GM18867 (cell line): ENCODE measurements around the gene TBC1D22A.

Source experiments
- ATAC-seq: cut with Tn5 transposase; IDR thresholded peaks from one replicate; pipeline ENCODE4 v1.9.1; 2021; ENCODE audit warnings: mild to moderate bottlenecking, moderate library complexity; ENCODE audit not compliant: unreplicated experiment

The TBC1D22A gene

GRCh38 chr22:46752286-46752987, 10.0 kb upstream of the TBC1D22A start:
- ATAC-seq = no peak

GRCh38 chr22:46752988-46753310, 9.5 kb upstream of the TBC1D22A start:
- ATAC-seq = no peak

GRCh38 chr22:46753360-46753759, 9.1 kb upstream of the TBC1D22A start:
- ATAC-seq = no peak

- no peak for ATAC-seq
Observed at GRCh38 chr22:46753761-46754109, 8.7 kb upstream of the TBC1D22A start.

GRCh38 chr22:46754110-46754799, 8.2 kb upstream of the TBC1D22A start:
- no peak for ATAC-seq

- no peak for ATAC-seq
Observed at GRCh38 chr22:46754826-46755225, 7.6 kb upstream of the TBC1D22A start.

GRCh38 chr22:46755525-46755924, 6.9 kb upstream of the TBC1D22A start:
- ATAC-seq = no peak

- no peak for ATAC-seq
Observed at GRCh38 chr22:46756097-46756496, 6.4 kb upstream of the TBC1D22A start.

GRCh38 chr22:46757104-46757503, 5.3 kb upstream of the TBC1D22A start:
- no peak for ATAC-seq

- no peak for ATAC-seq
Observed at GRCh38 chr22:46758121-46758520, 4.3 kb upstream of the TBC1D22A start.

- ATAC-seq = no peak
Observed at GRCh38 chr22:46758867-46759290, 3.6 kb upstream of the TBC1D22A start.

GRCh38 chr22:46761017-46761416, 1.4 kb upstream of the TBC1D22A start:
- no peak for ATAC-seq

- ATAC-seq = no peak
Observed at GRCh38 chr22:46761539-46762237, 762 bp upstream of the TBC1D22A start.

GRCh38 chr22:46763051-46763705, 728 bp downstream of the TBC1D22A start:
- peak; percentile 55 for ATAC-seq

GRCh38 chr22:46764140-46764680, 1.8 kb downstream of the TBC1D22A start:
- no peak for ATAC-seq

GRCh38 chr22:46764779-46765485, 2.5 kb downstream of the TBC1D22A start:
- ATAC-seq = no peak

- ATAC-seq = no peak
Observed at GRCh38 chr22:46766611-46767010, 4.2 kb downstream of the TBC1D22A start.

- no peak for ATAC-seq
Observed at GRCh38 chr22:46767249-46767985, 5.0 kb downstream of the TBC1D22A start.

- no peak for ATAC-seq
Observed at GRCh38 chr22:46769191-46769675, 6.8 kb downstream of the TBC1D22A start.

- no peak for ATAC-seq
Observed at GRCh38 chr22:46769706-46770105, 7.3 kb downstream of the TBC1D22A start.
